CD8-positive, alpha-beta memory T cell (primary cell): ENCODE results near the gene ANXA7. TPM values are rescaled to one million over a fixed set of nuclear protein-coding genes. Genes with fewer than 3 reads are reported as not detected.

Source experiments
- CTCF ChIA-PET: fragments of 350-600 bp; sonication (Branson Sonifier 250); formaldehyde crosslinking; loops from one replicate; lab custom pipeline; 2021; ENCODE audit warnings: antibody characterized with exemption; lab: Charles Lee
- POLR2A ChIA-PET: fragments of 350-600 bp; sonication (Branson Sonifier 250); formaldehyde crosslinking; loops from one replicate; lab custom pipeline; 2021; ENCODE audit warnings: antibody characterized with exemption; lab: Charles Lee
- DNase-seq, 5 donors: peaks; one replicate each; pipeline versions ENCODE4 v3.0.0 to v3.0.0-alpha.2; 2020 to 2022; ENCODE audit warnings: mixed read lengths in 1 of 5
- H3K27ac ChIP-seq: one replicate; pipeline ENCODE4 v1.7.0; 2013; ENCODE audit warnings: low read depth, mild to moderate bottlenecking, low read length, moderate library complexity
- H3K27me3 ChIP-seq: 2 replicates; pipeline ENCODE4 v1.7.0; 2013; ENCODE audit warnings: low read length, mild to moderate bottlenecking; ENCODE audit not compliant: insufficient read depth, poor library complexity, severe bottlenecking
- H3K36me3 ChIP-seq: 2 replicates; pipeline ENCODE4 v1.7.0; 2013; ENCODE audit warnings: mild to moderate bottlenecking, low read length, moderate library complexity; ENCODE audit not compliant: insufficient read depth
- H3K4me1 ChIP-seq: 2 replicates; pipeline ENCODE4 v1.7.0; 2013; ENCODE audit warnings: mild to moderate bottlenecking, low read length, moderate library complexity; ENCODE audit not compliant: insufficient read depth
- H3K4me3 ChIP-seq: 2 replicates; pipeline ENCODE4 v1.7.0; 2013; ENCODE audit warnings: mild to moderate bottlenecking, low read length
- H3K9me3 ChIP-seq: 2 replicates; pipeline ENCODE4 v1.7.0; 2013; ENCODE audit warnings: mild to moderate bottlenecking, low read length
- H3K27ac Mint-ChIP-seq, 8 donors: one replicate each; pipeline ENCODE4 v1.8.0; 2020 to 2021; ENCODE audit warnings: mixed read lengths in 8 of 8, mild to moderate bottlenecking in 6 of 8, inconsistent platforms in 3 of 8, moderate library complexity in 3 of 8
- H3K27me3 Mint-ChIP-seq, 2 donors: one replicate each; pipeline ENCODE4 v1.8.0; 2020 to 2021; ENCODE audit warnings: mixed read lengths in 2 of 2, mild to moderate bottlenecking in 1 of 2, moderate library complexity in 1 of 2
- H3K36me3 Mint-ChIP-seq, 3 donors: one replicate each; pipeline ENCODE4 v1.8.0; 2020 to 2021; ENCODE audit warnings: mixed read lengths in 3 of 3, inconsistent platforms in 1 of 3, mild to moderate bottlenecking in 1 of 3
- H3K4me1 Mint-ChIP-seq, 3 donors: one replicate each; pipeline ENCODE4 v1.8.0; 2020 to 2021; ENCODE audit warnings: mixed read lengths in 3 of 3, inconsistent platforms in 1 of 3, mild to moderate bottlenecking in 1 of 3
- H3K4me3 Mint-ChIP-seq, 7 donors: one replicate each; pipeline ENCODE4 v1.8.0; 2020 to 2021; ENCODE audit warnings: mixed read lengths in 7 of 7, mild to moderate bottlenecking in 6 of 7, moderate library complexity in 4 of 7, inconsistent platforms in 2 of 7
- H3K9me3 Mint-ChIP-seq, 5 donors: one replicate each; pipeline ENCODE4 v1.8.0; 2020 to 2022; ENCODE audit warnings: mixed read lengths in 5 of 5, mild to moderate bottlenecking in 3 of 5, moderate library complexity in 2 of 5, inconsistent platforms in 1 of 5
- polyA plus RNA-seq: library from polyadenylated mRNA; unstranded; fragments of 300-500 nt; fragmentation: Illumina TruSeq; gene quantifications from one replicate; pipeline ENCODE4 v1.2.3, GENCODE V29; 2021
- total RNA-seq, 2 experiments: library from RNA; stranded (reverse); gene quantifications; one replicate each; pipeline ENCODE4 v1.2.3, GENCODE V29; 2021

Gene ANXA7
- total and polyA plus RNA-seq, 3 experiments from 2014 or later, result 151 to 188 (median 154) TPM

DNA sequence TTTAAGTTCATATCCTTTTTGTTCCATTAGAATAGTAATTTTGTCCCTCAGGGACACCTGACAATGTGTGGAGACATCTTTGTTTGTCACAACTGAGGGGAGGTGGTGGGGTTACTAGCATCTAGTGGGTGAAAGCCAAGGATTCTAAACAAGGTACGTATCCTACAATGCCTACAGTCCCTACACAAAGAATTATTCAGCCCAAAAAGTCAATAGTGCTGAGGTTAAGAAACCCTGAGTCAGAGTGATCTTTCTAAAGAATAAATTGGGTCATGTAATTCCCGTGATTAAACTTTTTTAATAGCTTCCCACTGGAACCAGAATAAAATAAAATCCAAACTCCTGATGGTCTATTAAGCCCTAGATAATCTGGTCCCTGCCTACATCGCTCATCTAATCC lies 2.7 kb upstream of the ANXA7 start:
- Mint-ChIP-seq H3K9me3 (no peaks in the 10 kb centered on the region), H3K4me3 (peak overlapping the region in 1 of 7 donors; percentile 61), H3K27me3 (peaks cover 0 to 2% of the 10 kb centered on the region in 2 donors), H3K36me3 (peaks cover 0 to 14% (median 0%) of the 10 kb centered on the region in 3 donors), H3K27ac (no peak overlapping the region), H3K4me1 (peaks cover 22 to 31% (median 31%) of the 10 kb centered on the region in 3 donors)
- POLR2A ChIA-PET, result interaction anchor here (0.8 kb wide), 1 partner anchor 300 kb away, joined by 3 read pairs; no protein-coding TSS in a partner anchor
- no peak for DNase-seq
- CTCF ChIA-PET, result no interaction called here
- H3K9me3 ChIP-seq, result no peaks in the 10 kb centered on the region
- no peaks in the 10 kb centered on the region for H3K36me3 ChIP-seq
- H3K27ac ChIP-seq, result no peak overlapping the region
- peaks cover 16% of the 10 kb centered on the region for H3K4me1 ChIP-seq
- H3K27me3 ChIP-seq, result no peaks in the 10 kb centered on the region
- H3K4me3 ChIP-seq, result no peak overlapping the region

DNA sequence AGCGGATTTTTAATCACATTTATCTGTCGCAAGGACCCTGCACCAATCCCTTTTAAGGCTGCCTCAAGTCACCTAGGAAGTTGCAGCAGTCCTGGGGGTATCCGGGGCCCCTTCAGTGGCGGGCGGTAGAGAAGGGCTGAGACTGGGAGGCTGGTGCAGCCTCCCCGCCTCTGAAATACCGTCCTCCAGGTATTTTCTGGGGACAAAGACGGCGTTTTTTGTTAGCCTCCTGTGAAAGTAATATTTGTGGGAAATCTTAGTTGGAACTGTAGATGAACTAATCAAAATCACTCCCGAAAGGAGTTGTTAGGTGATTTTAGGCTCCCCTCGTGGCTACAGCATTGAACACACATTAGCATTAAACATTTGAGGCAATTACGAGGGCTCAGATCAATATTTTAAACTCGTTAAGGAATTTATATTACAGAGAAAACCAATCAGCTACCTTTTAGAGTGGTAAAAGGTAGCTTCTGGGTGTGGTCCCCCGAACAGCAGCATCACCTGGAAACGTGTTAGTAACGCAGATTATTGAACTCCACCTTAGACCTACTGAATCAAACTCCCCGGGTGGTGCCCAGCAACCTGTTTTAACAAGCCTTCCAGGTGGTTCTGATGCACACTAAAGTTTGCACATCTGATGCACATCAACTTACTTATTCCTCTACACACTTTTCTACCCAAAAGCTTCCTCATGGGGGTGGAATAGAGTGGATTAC lies 530 bp upstream of the ANXA7 start:
- H3K27ac ChIP-seq, result peak overlapping the region; percentile 94
- DNase-seq, result peak in 1 of 5 donors; percentile 14
- CTCF ChIA-PET, result no interaction called here

DNA sequence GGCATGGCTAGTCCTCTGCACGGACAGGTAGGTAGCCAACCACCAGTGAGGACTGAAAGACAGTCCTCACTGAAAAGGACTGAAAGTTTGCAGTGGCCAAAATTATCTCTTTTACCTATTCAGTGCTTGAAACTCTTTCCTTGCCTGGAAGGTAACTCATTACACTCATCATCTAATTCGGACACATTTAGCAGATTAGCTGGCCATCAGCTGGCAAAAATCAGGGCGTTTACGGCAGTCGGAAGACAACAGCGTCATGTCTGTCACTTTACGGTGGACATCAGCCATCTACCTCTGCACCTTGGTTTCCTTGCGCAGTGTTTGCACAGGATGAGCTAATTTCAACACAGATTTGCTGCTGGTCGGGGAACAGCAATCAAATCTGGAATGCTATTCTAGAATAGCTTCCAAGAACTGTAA lies 740 bp downstream of the ANXA7 start:
- DNase-seq, result peak in 3 of 5 donors; percentile 29 to 70 (median 55)
- Histone ChIP-seq H3K4me3 (peak overlapping the region; percentile 88), H3K36me3 (no peaks in the 10 kb centered on the region), H3K4me1 (peaks cover 28% of the 10 kb centered on the region), H3K9me3 (no peaks in the 10 kb centered on the region), H3K27ac (peak overlapping the region; percentile 94), H3K27me3 (no peaks in the 10 kb centered on the region)
- H3K27me3 Mint-ChIP-seq, result peaks cover 0 to 2% of the 10 kb centered on the region in 2 donors
- peaks cover 0 to 23% (median 2%) of the 10 kb centered on the region in 3 donors for H3K36me3 Mint-ChIP-seq
- ChIA-PET POLR2A (interaction anchor here (0.6 to 1.5 kb wide), 9 partner anchors 16 to 320 kb away, joined by 3 to 11 read pairs (median 5); partner anchors contain the start of genes CFAP70, DNAJC9, P4HA1 and PPP3CB), CTCF (no interaction called here)
- H3K4me3 Mint-ChIP-seq, result peak overlapping the region; percentile 91 to 98 (median 96)
- peak overlapping the region; percentile 23 to 96 (median 94) for H3K27ac Mint-ChIP-seq
- H3K4me1 Mint-ChIP-seq, result peaks cover 45 to 64% (median 64%) of the 10 kb centered on the region in 3 donors
- no peaks in the 10 kb centered on the region for H3K9me3 Mint-ChIP-seq

More for the DNA sequence above, 530 bp upstream of the ANXA7 start:
- peaks cover 0 to 2% of the 10 kb centered on the region in 2 donors for H3K27me3 Mint-ChIP-seq
- H3K9me3 Mint-ChIP-seq, result no peaks in the 10 kb centered on the region
- H3K4me1 ChIP-seq, result peaks cover 20% of the 10 kb centered on the region
- peak overlapping the region; percentile 91 to 98 (median 94) for H3K4me3 Mint-ChIP-seq
- no peaks in the 10 kb centered on the region for H3K9me3 ChIP-seq
- peak overlapping the region; percentile 44 to 97 (median 90) for H3K27ac Mint-ChIP-seq
- POLR2A ChIA-PET, result interaction anchor here (1.0 to 1.5 kb wide), 2 partner anchors 18 to 82 kb away, joined by 4 to 6 read pairs; partner anchors contain the start of gene PPP3CB
- H3K4me3 ChIP-seq, result peak overlapping the region; percentile 88
- peaks cover 0 to 23% (median 2%) of the 10 kb centered on the region in 3 donors for H3K36me3 Mint-ChIP-seq
- no peaks in the 10 kb centered on the region for H3K27me3 ChIP-seq
- peaks cover 36 to 51% (median 51%) of the 10 kb centered on the region in 3 donors for H3K4me1 Mint-ChIP-seq
- H3K36me3 ChIP-seq, result no peaks in the 10 kb centered on the region

DNA sequence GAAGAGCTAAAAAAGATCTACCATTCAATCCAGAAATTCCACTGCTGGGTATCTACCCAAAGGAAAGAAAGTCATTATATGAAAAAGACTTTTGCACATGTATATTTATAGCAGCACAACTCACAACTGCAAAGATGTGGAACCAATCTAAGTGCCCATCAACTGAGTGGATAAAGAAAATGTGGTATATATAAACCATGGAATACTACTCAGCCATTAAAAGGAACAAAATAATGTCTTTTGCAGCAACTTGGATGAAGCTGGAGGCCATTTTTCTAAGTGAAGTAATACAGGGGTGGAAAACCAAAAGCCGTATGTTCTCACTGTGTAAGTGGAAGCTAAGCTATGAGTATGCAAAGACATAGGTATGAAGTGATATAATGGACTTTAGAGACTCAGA lies 3.0 kb downstream of the ANXA7 start:
- ChIA-PET CTCF (interaction anchor here (0.6 kb wide), 1 partner anchor 312 kb away, joined by 3 read pairs; no protein-coding TSS in a partner anchor), POLR2A (no interaction called here)
- H3K4me3 ChIP-seq, result no peak overlapping the region

DNA sequence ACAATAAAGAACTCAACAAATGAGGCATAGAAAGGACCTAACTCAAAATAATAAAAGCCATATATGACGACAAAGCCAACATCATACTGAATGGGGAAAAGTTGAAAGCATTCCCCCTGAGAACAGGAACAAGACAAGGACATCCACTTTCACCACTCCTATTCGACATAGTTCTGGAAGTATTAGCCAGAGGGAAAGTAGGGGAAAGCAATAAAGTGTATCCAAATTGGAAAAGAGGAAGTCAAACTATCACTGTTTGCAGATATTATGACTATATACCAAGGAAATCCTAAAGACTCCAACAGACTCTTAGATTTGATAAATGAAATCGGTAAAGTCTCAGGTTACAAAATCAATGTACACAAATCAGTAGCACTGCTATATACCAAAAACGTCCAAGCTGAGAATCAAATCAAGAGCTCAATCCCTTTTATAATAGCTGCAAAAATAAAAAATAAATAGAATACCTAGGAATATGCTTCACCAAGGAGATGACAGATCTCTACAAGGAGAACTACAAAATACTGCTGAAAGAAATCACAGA lies 4.8 kb downstream of the ANXA7 start:
- Mint-ChIP-seq H3K4me3 (peak overlapping the region in 4 of 7 donors; percentile 11 to 71 (median 36)), H3K9me3 (no peaks in the 10 kb centered on the region), H3K4me1 (peaks cover 60 to 87% (median 87%) of the 10 kb centered on the region in 3 donors), H3K27ac (peak overlapping the region in 1 of 8 donors; percentile 23), H3K27me3 (peaks cover 0 to 3% of the 10 kb centered on the region in 2 donors), H3K36me3 (peaks cover 3 to 38% (median 7%) of the 10 kb centered on the region in 3 donors)
- no peak for DNase-seq
- H3K36me3 ChIP-seq, result no peaks in the 10 kb centered on the region
- CTCF ChIA-PET, result no interaction called here
- H3K4me1 ChIP-seq, result peaks cover 28% of the 10 kb centered on the region
- POLR2A ChIA-PET, result no interaction called here
- no peak overlapping the region for H3K27ac ChIP-seq
- no peaks in the 10 kb centered on the region for H3K27me3 ChIP-seq
- H3K4me3 ChIP-seq, result no peak overlapping the region
- H3K9me3 ChIP-seq, result no peaks in the 10 kb centered on the region

More for the DNA sequence above, 3.0 kb downstream of the ANXA7 start:
- H3K4me1 Mint-ChIP-seq, result peaks cover 63 to 86% (median 85%) of the 10 kb centered on the region in 3 donors
- H3K27me3 ChIP-seq, result no peaks in the 10 kb centered on the region
- H3K27me3 Mint-ChIP-seq, result peaks cover 0 to 5% of the 10 kb centered on the region in 2 donors
- H3K27ac Mint-ChIP-seq, result peak overlapping the region in 1 of 8 donors; percentile 36
- no peaks in the 10 kb centered on the region for H3K36me3 ChIP-seq
- peaks cover 35% of the 10 kb centered on the region for H3K4me1 ChIP-seq
- DNase-seq, result no peak
- no peaks in the 10 kb centered on the region for H3K9me3 ChIP-seq
- no peak overlapping the region for H3K27ac ChIP-seq
- peak overlapping the region in 4 of 7 donors; percentile 12 to 96 (median 34) for H3K4me3 Mint-ChIP-seq
- no peaks in the 10 kb centered on the region for H3K9me3 Mint-ChIP-seq
- peaks cover 3 to 38% (median 7%) of the 10 kb centered on the region in 3 donors for H3K36me3 Mint-ChIP-seq

DNA sequence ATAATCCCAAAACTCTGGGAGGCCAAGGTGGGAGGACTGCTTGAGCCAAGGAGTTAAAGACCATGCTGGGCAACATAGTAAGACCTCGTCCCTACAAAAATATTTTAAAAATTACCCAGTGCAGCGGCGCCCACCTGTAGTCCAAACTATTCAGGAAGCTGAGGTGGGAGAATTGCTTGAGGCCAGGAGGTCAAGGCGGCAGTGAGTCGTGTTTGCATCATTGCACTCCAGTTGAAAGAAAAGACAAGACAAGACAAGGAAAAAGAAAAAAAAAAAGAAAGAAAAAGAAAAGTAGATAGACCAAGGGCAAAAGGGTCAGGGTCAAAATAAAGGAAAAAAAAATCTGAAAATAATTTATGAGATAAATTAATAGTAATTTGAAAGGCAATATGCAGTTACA lies 5.8 kb downstream of the ANXA7 start:
- Mint-ChIP-seq H3K27me3 (peaks cover 0 to 3% of the 10 kb centered on the region in 2 donors), H3K9me3 (no peaks in the 10 kb centered on the region), H3K36me3 (peaks cover 3 to 32% (median 7%) of the 10 kb centered on the region in 3 donors), H3K27ac (peak overlapping the region in 1 of 8 donors; percentile 20), H3K4me1 (peaks cover 65 to 92% (median 92%) of the 10 kb centered on the region in 3 donors), H3K4me3 (no peak overlapping the region)
- Histone ChIP-seq H3K27me3 (no peaks in the 10 kb centered on the region), H3K4me1 (peaks cover 27% of the 10 kb centered on the region), H3K36me3 (no peaks in the 10 kb centered on the region), H3K27ac (no peak overlapping the region), H3K4me3 (no peak overlapping the region), H3K9me3 (no peaks in the 10 kb centered on the region)
- no peak for DNase-seq
- ChIA-PET POLR2A (interaction anchor here (0.7 kb wide), 1 partner anchor 9 kb away, joined by 5 read pairs; no protein-coding TSS in a partner anchor), CTCF (no interaction called here)

DNA sequence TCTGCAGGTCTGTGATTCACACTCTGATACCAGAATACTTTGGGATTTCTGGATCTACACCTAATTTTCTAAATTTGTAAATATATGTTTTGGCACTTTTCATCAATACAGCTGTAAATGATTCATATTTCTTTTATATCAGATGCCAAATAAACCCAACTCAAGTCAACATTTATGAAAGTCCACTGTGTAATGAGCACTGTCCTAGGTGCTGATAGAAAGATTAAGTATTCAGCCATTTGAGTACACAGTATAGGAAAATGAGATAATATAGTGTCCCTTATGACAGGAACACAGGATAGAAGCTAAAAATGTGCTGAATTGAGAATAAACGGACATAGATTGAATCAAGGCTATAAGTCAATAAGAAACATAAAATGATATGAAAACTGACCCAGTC lies 6.4 kb downstream of the ANXA7 start:
- no peaks in the 10 kb centered on the region for H3K27me3 ChIP-seq
- no peak overlapping the region for H3K27ac ChIP-seq
- H3K4me3 ChIP-seq, result no peak overlapping the region
- peaks cover 0 to 3% of the 10 kb centered on the region in 2 donors for H3K27me3 Mint-ChIP-seq
- ChIA-PET POLR2A (interaction anchor here (0.7 kb wide), 1 partner anchor 10 kb away, joined by 5 read pairs; no protein-coding TSS in a partner anchor), CTCF (no interaction called here)
- peak overlapping the region in 1 of 8 donors; percentile 20 for H3K27ac Mint-ChIP-seq
- H3K9me3 Mint-ChIP-seq, result no peaks in the 10 kb centered on the region
- H3K4me3 Mint-ChIP-seq, result no peak overlapping the region
- H3K4me1 ChIP-seq, result peaks cover 21% of the 10 kb centered on the region
- H3K36me3 ChIP-seq, result no peaks in the 10 kb centered on the region
- no peaks in the 10 kb centered on the region for H3K9me3 ChIP-seq
- peaks cover 63 to 92% (median 92%) of the 10 kb centered on the region in 3 donors for H3K4me1 Mint-ChIP-seq
- no peak for DNase-seq
- peaks cover 3 to 28% (median 7%) of the 10 kb centered on the region in 3 donors for H3K36me3 Mint-ChIP-seq
